GM19328 (cell line): ENCODE measurements around the gene PDE9A.
"Not testable (repeated sequence)": the region's sequence is repeated elsewhere in the genome, so short reads cannot be mapped to it uniquely, and the experiment has no call there.

Experiments used
- ATAC-seq: cut with Tn5 transposase; IDR thresholded peaks from one replicate; pipeline ENCODE4 v1.9.1; 2021; ENCODE audit warnings: mild to moderate bottlenecking, moderate library complexity; ENCODE audit not compliant: unreplicated experiment

Gene PDE9A

GRCh38 chr21:42704861-42705260 lies 51.4 kb downstream of the PDE9A start:
- no peak for ATAC-seq

GRCh38 chr21:42705346-42705745 lies 51.9 kb downstream of the PDE9A start:
- ATAC-seq = no peak

- no peak for ATAC-seq
Observed at GRCh38 chr21:42705746-42706374, 52.4 kb downstream of the PDE9A start.

GRCh38 chr21:42706765-42707164 lies 53.3 kb downstream of the PDE9A start:
- ATAC-seq = no peak

GRCh38 chr21:42707207-42707830 lies 53.9 kb downstream of the PDE9A start:
- no peak for ATAC-seq

- no peak for ATAC-seq
Observed at GRCh38 chr21:42708107-42708506, 54.7 kb downstream of the PDE9A start.

- not testable (repeated sequence) for ATAC-seq
Observed at GRCh38 chr21:42708916-42709315, 55.5 kb downstream of the PDE9A start.

- no peak for ATAC-seq
Observed at GRCh38 chr21:42711667-42712066, 58.2 kb downstream of the PDE9A start.

- ATAC-seq = not testable (repeated sequence)
Observed at GRCh38 chr21:42715427-42715826, 62.0 kb downstream of the PDE9A start.

GRCh38 chr21:42716074-42716473 lies 62.7 kb downstream of the PDE9A start:
- no peak for ATAC-seq

GRCh38 chr21:42720484-42720883 lies 67.1 kb downstream of the PDE9A start:
- not testable (repeated sequence) for ATAC-seq

- ATAC-seq = no peak
Observed at GRCh38 chr21:42721341-42721824, 68.0 kb downstream of the PDE9A start.

GRCh38 chr21:42722153-42722552 lies 68.7 kb downstream of the PDE9A start:
- no peak for ATAC-seq

GRCh38 chr21:42722808-42723473 lies 69.5 kb downstream of the PDE9A start:
- no peak for ATAC-seq

GRCh38 chr21:42724226-42724920 lies 71.0 kb downstream of the PDE9A start:
- no peak for ATAC-seq

- no peak for ATAC-seq
Observed at GRCh38 chr21:42725416-42725930, 72.1 kb downstream of the PDE9A start.

GRCh38 chr21:42731264-42732032 lies 78.0 kb downstream of the PDE9A start:
- no peak for ATAC-seq

GRCh38 chr21:42732033-42732410 lies 78.6 kb downstream of the PDE9A start:
- ATAC-seq = no peak

GRCh38 chr21:42733037-42733627 lies 79.7 kb downstream of the PDE9A start:
- ATAC-seq = no peak

- no peak for ATAC-seq
Observed at GRCh38 chr21:42733874-42734273, 80.5 kb downstream of the PDE9A start.
